H9 (cell line): ENCODE results near the gene STPG3. TPM values are rescaled to one million over a fixed set of nuclear protein-coding genes. Genes with fewer than 3 reads are reported as not detected.

Experiments used
- DNase-seq: peaks from one replicate; pipeline ENCODE4 v3.0.0-alpha.2; 2017
- H2AFZ ChIP-seq: one replicate; pipeline ENCODE4 v1.6.1; 2013; ENCODE audit warnings: mild to moderate bottlenecking, low read length, control low read depth, moderate library complexity
- H2AK5ac ChIP-seq: 2 replicates; pipeline ENCODE4 v1.6.1; 2013; ENCODE audit warnings: low read length, control low read depth, mixed read lengths; ENCODE audit not compliant: insufficient read length
- H2BK120ac ChIP-seq: one replicate; pipeline ENCODE4 v1.6.1; 2013; ENCODE audit warnings: low read depth, mild to moderate bottlenecking, low read length, control low read depth, inconsistent platforms; ENCODE audit not compliant: poor library complexity, severe bottlenecking
- H2BK12ac ChIP-seq: 2 replicates; pipeline ENCODE4 v1.6.1; 2013; ENCODE audit warnings: low read length, control low read depth, mixed read lengths, low read depth; ENCODE audit not compliant: insufficient read length
- H2BK15ac ChIP-seq: 2 replicates; pipeline ENCODE4 v1.6.1; 2013; ENCODE audit warnings: low read depth, low read length, control low read depth
- H2BK20ac ChIP-seq: one replicate; pipeline ENCODE4 v1.6.1; 2013; ENCODE audit warnings: low read depth, mild to moderate bottlenecking, low read length, control low read depth, inconsistent platforms; ENCODE audit not compliant: poor library complexity, severe bottlenecking
- H2BK5ac ChIP-seq: 2 replicates; pipeline ENCODE4 v1.6.1; 2013; ENCODE audit warnings: low read length, control low read depth, mixed read lengths; ENCODE audit not compliant: insufficient read length
- H3K14ac ChIP-seq: 2 replicates; pipeline ENCODE4 v1.6.1; 2013; ENCODE audit warnings: low read length, control low read depth; ENCODE audit not compliant: insufficient read depth
- H3K18ac ChIP-seq: 2 replicates; pipeline ENCODE4 v1.6.1; 2013; ENCODE audit warnings: low read depth, mild to moderate bottlenecking, mixed read lengths, low read length, control low read depth; ENCODE audit not compliant: insufficient read length
- H3K23ac ChIP-seq: 2 replicates; pipeline ENCODE4 v1.6.1; 2013; ENCODE audit warnings: low read length, control low read depth, mixed read lengths, low read depth; ENCODE audit not compliant: insufficient read length
- H3K23me2 ChIP-seq: 2 replicates; pipeline ENCODE4 v1.6.1; 2013; ENCODE audit warnings: low read depth, mild to moderate bottlenecking, mixed read lengths, low read length, control low read depth; ENCODE audit not compliant: insufficient read length, poor library complexity, severe bottlenecking
- H3K27ac ChIP-seq: 2 replicates; pipeline ENCODE4 v1.5.1; 2013; ENCODE audit warnings: low read length, control low read depth, mixed read lengths, low read depth; ENCODE audit not compliant: insufficient read length
- H3K27me3 ChIP-seq: 2 replicates; pipeline ENCODE4 v1.6.1; 2013; ENCODE audit warnings: low read length, control low read depth, inconsistent platforms; ENCODE audit not compliant: insufficient read depth
- H3K4ac ChIP-seq: 2 replicates; pipeline ENCODE4 v1.6.1; 2013; ENCODE audit warnings: low read depth, mild to moderate bottlenecking, control low read depth, inconsistent platforms, low read length, moderate library complexity
- H3K4me1 ChIP-seq: 2 replicates; pipeline ENCODE4 v1.6.1; 2013; ENCODE audit warnings: low read length, control low read depth, inconsistent platforms; ENCODE audit not compliant: insufficient read depth
- H3K4me2 ChIP-seq: 2 replicates; pipeline ENCODE4 v1.6.1; 2013; ENCODE audit warnings: low read length, control low read depth, mixed read lengths; ENCODE audit not compliant: insufficient read length, insufficient read depth
- H3K56ac ChIP-seq: 2 replicates; pipeline ENCODE4 v1.6.1; 2013; ENCODE audit warnings: low read depth, mild to moderate bottlenecking, mixed read lengths, low read length, control low read depth; ENCODE audit not compliant: insufficient read length
- H3K79me1 ChIP-seq: 2 replicates; pipeline ENCODE4 v1.6.1; 2013; ENCODE audit warnings: low read depth, mild to moderate bottlenecking, moderate library complexity, low read length, control low read depth, inconsistent platforms; ENCODE audit not compliant: insufficient read depth, poor library complexity, severe bottlenecking
- H3K79me2 ChIP-seq: 2 replicates; pipeline ENCODE4 v1.6.1; 2013; ENCODE audit warnings: low read length, control low read depth, inconsistent platforms; ENCODE audit not compliant: insufficient read depth
- H3K9ac ChIP-seq: 2 replicates; pipeline ENCODE4 v1.6.1; 2013; ENCODE audit warnings: low read length, control low read depth, mixed read lengths; ENCODE audit not compliant: insufficient read length; ENCODE audit errors: extremely low read depth
- H3K9me3 ChIP-seq: one replicate; pipeline ENCODE4 v1.6.1; 2013; ENCODE audit warnings: low read depth, low read length, inconsistent platforms; ENCODE audit not compliant: control insufficient read depth
- H3T11ph ChIP-seq: one replicate; pipeline ENCODE4 v1.6.1; 2013; ENCODE audit warnings: mild to moderate bottlenecking, low read length, control low read depth, inconsistent platforms
- H4K20me1 ChIP-seq: one replicate; pipeline ENCODE4 v1.6.1; 2013; ENCODE audit not compliant: control insufficient read depth, insufficient read length, insufficient read depth
- H4K5ac ChIP-seq: 2 replicates; pipeline ENCODE4 v1.6.1; 2013; ENCODE audit warnings: low read depth, mild to moderate bottlenecking, mixed read lengths, low read length, control low read depth; ENCODE audit not compliant: insufficient read length
- H4K8ac ChIP-seq: replicated peaks from 2 replicates; pipeline ENCODE4 v1.6.1; 2013; ENCODE audit warnings: low read length, control low read depth, mixed read lengths, low read depth; ENCODE audit not compliant: insufficient read length
- H4K91ac ChIP-seq: 2 replicates; pipeline ENCODE4 v1.6.1; 2013; ENCODE audit warnings: low read depth, mild to moderate bottlenecking, moderate library complexity, mixed read lengths, low read length, control low read depth; ENCODE audit not compliant: insufficient read length
- H3K27ac Mint-ChIP-seq, 3 experiments: 2 replicates in 2 of 3; 3 replicates in 1 of 3; pipeline ENCODE4 v1.8.0; 2020 to 2021; ENCODE audit warnings: mixed read lengths in 3 of 3, mild to moderate bottlenecking in 1 of 3, moderate library complexity in 1 of 3
- H3K27me3 Mint-ChIP-seq: 2 replicates; pipeline ENCODE4 v1.8.0; 2021; ENCODE audit warnings: low read depth, mild to moderate bottlenecking, moderate library complexity, mixed read lengths
- H3K36me3 Mint-ChIP-seq, 3 experiments: 2 replicates in 2 of 3; 3 replicates in 1 of 3; pipeline ENCODE4 v1.8.0; 2020 to 2021; ENCODE audit warnings: low read depth in 3 of 3, mixed read lengths in 3 of 3; ENCODE audit not compliant: insufficient read depth in 1 of 3
- H3K4me1 Mint-ChIP-seq, 2 experiments: 2 replicates each; pipeline ENCODE4 v1.8.0; 2020; ENCODE audit warnings: mixed read lengths in 2 of 2
- H3K4me3 Mint-ChIP-seq, 2 experiments: 2 replicates in 1 of 2; 3 replicates in 1 of 2; pipeline ENCODE4 v1.8.0; 2020 to 2021; ENCODE audit warnings: mild to moderate bottlenecking in 2 of 2, mixed read lengths in 2 of 2, moderate library complexity in 1 of 2
- H3K9me3 Mint-ChIP-seq, 2 experiments: 2 replicates in 1 of 2; 3 replicates in 1 of 2; pipeline ENCODE4 v1.8.0; 2020; ENCODE audit warnings: mild to moderate bottlenecking in 2 of 2, mixed read lengths in 2 of 2, moderate library complexity in 1 of 2
- CTCF ChIP-seq: fragments of 200-600 bp; sonication (generic); conservative IDR thresholded peaks from 3 replicates; pipeline ENCODE4 v1.8.0; 2021; ENCODE audit warnings: antibody characterized with exemption, mild to moderate bottlenecking
- WGBS: extraction: QIAGEN DNeasy Blood & Tissue Kit; methylation state at CpG from one replicate; pipeline ENCODE4 v1.1.7; 2013; ENCODE audit warnings: missing lambda C conversion rate, low lambda C conversion rate, mixed read lengths; ENCODE audit not compliant: insufficient read length; ENCODE audit errors: extremely low coverage; 5-methylcytosine and 5-hydroxymethylcytosine counted together
- total RNA-seq: library from RNA; stranded (reverse); gene quantifications from 2 replicates; pipeline ENCODE4 v1.2.1, GENCODE V29; 2021

The STPG3 gene
- total RNA-seq, 1 experiment from 2014 or later = not detected

DNA sequence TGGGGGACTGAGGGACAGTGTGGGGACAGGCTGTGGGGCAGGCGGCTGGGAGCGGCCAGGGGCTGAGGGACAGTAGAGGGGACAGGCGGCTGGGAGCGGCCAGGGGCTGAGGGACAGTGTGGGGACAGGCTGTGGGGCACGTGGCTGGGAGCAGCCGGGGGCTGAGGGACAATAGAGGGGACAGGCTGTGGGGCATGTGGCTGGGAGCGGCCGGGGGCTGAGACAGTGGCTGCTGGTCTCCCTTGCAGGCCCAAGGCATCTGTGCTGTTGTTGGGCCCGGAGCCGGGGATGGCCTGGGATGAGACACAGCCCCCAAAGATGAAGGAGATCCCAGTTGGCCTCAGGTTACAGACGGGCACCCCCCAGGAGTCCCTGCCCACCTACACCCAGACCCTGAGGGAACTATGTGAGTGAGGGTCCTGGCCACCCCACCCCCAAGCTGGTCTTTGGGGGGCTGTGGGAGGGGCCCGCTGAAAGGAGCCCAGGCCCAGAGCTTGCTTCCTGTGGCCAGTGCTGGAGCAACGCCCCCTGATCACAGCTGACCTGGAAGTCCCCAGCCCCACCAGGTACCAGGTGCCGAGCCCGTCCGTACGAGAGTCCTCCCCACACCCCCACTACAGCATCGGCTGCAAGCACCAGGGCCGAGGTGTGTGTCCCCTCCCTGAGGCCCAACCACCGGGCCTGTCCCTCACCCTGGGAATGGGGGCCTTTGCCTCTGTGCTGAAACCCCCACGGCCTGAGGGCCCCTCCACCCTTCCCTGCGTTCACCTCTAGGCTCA is 593 bp downstream of the STPG3 start:
- no CpG with 5 or more reads among the region's 22 CpGs for WGBS
- no peak overlapping the region for H3K27ac ChIP-seq
- H3K4ac ChIP-seq = no peak overlapping the region
- TF ChIP-seq CTCF = no peak
- Mint-ChIP-seq H3K27ac (no peak overlapping the region), H3K4me3 (no peak overlapping the region), H3K4me1 (peaks cover 8 to 19% of the 10 kb centered on the region in 2 experiments), H3K36me3 (peaks cover 3 to 4% (median 4%) of the 10 kb centered on the region in 3 experiments; a peak in 4 of 7 replicates), H3K27me3 (peaks cover 29% of the 10 kb centered on the region), H3K9me3 (no peaks in the 10 kb centered on the region)
- no peaks in the 10 kb centered on the region for H3K9me3 ChIP-seq
- no peak overlapping the region for H3K4me2 ChIP-seq
- no peak overlapping the region for H4K91ac ChIP-seq
- peaks cover 3% of the 10 kb centered on the region for H3K79me1 ChIP-seq
- H4K5ac ChIP-seq = no peak overlapping the region
- H3K9ac ChIP-seq = no peak overlapping the region
- no peak overlapping the region for H3K23ac ChIP-seq
- no peak for DNase-seq
- no peaks in the 10 kb centered on the region for H3K4me1 ChIP-seq
- H4K8ac ChIP-seq = no peak overlapping the region
- H2BK12ac ChIP-seq = no peak overlapping the region
- no peaks in the 10 kb centered on the region for H3K27me3 ChIP-seq
- H3K23me2 ChIP-seq = peaks cover 14% of the 10 kb centered on the region
- no peak overlapping the region for H3T11ph ChIP-seq
- no peak overlapping the region for H3K56ac ChIP-seq
- no peak overlapping the region for H2BK15ac ChIP-seq
- peaks cover 6% of the 10 kb centered on the region; the same call in 1 of the 2 replicates for H3K79me2 ChIP-seq
- H2BK20ac ChIP-seq = no peak overlapping the region
- H2BK120ac ChIP-seq = no peak overlapping the region
- no peak overlapping the region for H2BK5ac ChIP-seq
- no peak overlapping the region for H2AK5ac ChIP-seq
- H3K14ac ChIP-seq = no peak overlapping the region; the same call in 1 of the 2 replicates
- no peak overlapping the region for H2AFZ ChIP-seq
- H3K18ac ChIP-seq = no peak overlapping the region
- H4K20me1 ChIP-seq = no peaks in the 10 kb centered on the region
